ENCODE data around the gene OAS3. TPM values are rescaled to one million over a fixed set of nuclear protein-coding genes. Genes with fewer than 3 reads are reported as not detected.
A peak's percentile ranks its signal among the peaks of the same experiment; 100 is the strongest.
"Not testable (repeated sequence)": the region's sequence is repeated elsewhere in the genome, so short reads cannot be mapped to it uniquely, and the experiment has no call there.

Gene OAS3
- polyA plus RNA-seq, 3 donors = 22.0 to 54.3 (median 41.9) TPM

GRCh38 chr12:112924986-112925385 lies 13.3 kb upstream of the OAS3 start:
- Histone ChIP-seq H3K27me3 (ENCODE audit: control insufficient read depth in 2 of 2, insufficient read depth in 2 of 2, low read length in 2 of 2) (no peaks in the 10 kb centered on the region), H3K4me3 (replicated peaks in 1 of 3; ENCODE audit: low read depth in 2 of 3, low read length in 3 of 3) (no peak overlapping the region), H3K4me1 (ENCODE audit: control insufficient read depth in 1 of 2, insufficient read depth in 2 of 2, low read length in 2 of 2) (peaks cover 0 to 6% of the 10 kb centered on the region in 2 donors), H4K20me1 (ENCODE audit: insufficient read depth, low read length) (peaks cover 59% of the 10 kb centered on the region), H3K9ac (ENCODE audit: insufficient read depth, low read length, poor library complexity, severe bottlenecking) (no peak overlapping the region), H3K9me3 (replicated peaks in 1 of 2; ENCODE audit: control insufficient read depth in 1 of 2, insufficient read depth in 1 of 2, low read length in 2 of 2) (no peaks in the 10 kb centered on the region), H3K36me3 (replicated peaks in 1 of 2; ENCODE audit: control insufficient read depth in 1 of 2, insufficient read depth in 2 of 2, low read length in 2 of 2) (peaks cover 30 to 66% of the 10 kb centered on the region in 2 donors), H3K4me2 (replicated peaks; ENCODE audit: extremely low read depth, low read length, poor library complexity, severe bottlenecking) (no peak overlapping the region), H3K27ac (ENCODE audit: low read depth in 1 of 2, low read length in 2 of 2) (peak overlapping the region in 1 of 2 donors; percentile 34), H3K79me2 (ENCODE audit: insufficient read depth, low read length) (no peaks in the 10 kb centered on the region), H2AFZ (ENCODE audit: insufficient read depth, low read depth, low read length, poor library complexity, severe bottlenecking) (no peak overlapping the region)
- peaks cover 5 to 29% (median 6%) of the 10 kb centered on the region in 7 donors for H3K9me3 Mint-ChIP-seq
- H3K4me1 Mint-ChIP-seq = peaks cover 12% of the 10 kb centered on the region
- DNase-seq = no peak
- no peak for TF ChIP-seq CTCF (IDR thresholded peaks at IDR 0.05)
- peaks cover 70 to 74% of the 10 kb centered on the region in 2 donors for H3K36me3 Mint-ChIP-seq
- H3K27ac Mint-ChIP-seq = peak overlapping the region in 1 of 7 donors; percentile 15
- H3K27me3 Mint-ChIP-seq (ENCODE audit: low read depth in 3 of 3) = peaks cover 0 to 2% (median 2%) of the 10 kb centered on the region in 3 donors
- WGBS (ENCODE audit: insufficient coverage) = 10% methylated on average over 4 of the region's 7 CpGs
- intact Hi-C loops (cut with micrococcal nuclease) = no loop called here
- no peak overlapping the region for H3K4me3 Mint-ChIP-seq

- H4K20me1 ChIP-seq (ENCODE audit: insufficient read depth, low read length) = peaks cover 43% of the 10 kb centered on the region
- H3K36me3 Mint-ChIP-seq = peaks cover 55 to 61% of the 10 kb centered on the region in 2 donors
- H3K4me3 Mint-ChIP-seq; H2AFZ ChIP-seq (ENCODE audit: insufficient read depth, low read depth, low read length, poor library complexity, severe bottlenecking); DNase-seq; H3K79me2 ChIP-seq (ENCODE audit: insufficient read depth, low read length); H3K27me3 Mint-ChIP-seq (ENCODE audit: low read depth in 3 of 3); H3K9me3 ChIP-seq (replicated peaks in 1 of 2; ENCODE audit: control insufficient read depth in 1 of 2, insufficient read depth in 1 of 2, low read length in 2 of 2); H3K27ac ChIP-seq (ENCODE audit: low read depth in 1 of 2, low read length in 2 of 2); H3K27ac Mint-ChIP-seq; H3K4me3 ChIP-seq (replicated peaks in 1 of 3; ENCODE audit: low read depth in 2 of 3, low read length in 3 of 3); H3K4me2 ChIP-seq (replicated peaks; ENCODE audit: extremely low read depth, low read length, poor library complexity, severe bottlenecking); H3K27me3 ChIP-seq (ENCODE audit: control insufficient read depth in 2 of 2, insufficient read depth in 2 of 2, low read length in 2 of 2); H3K9ac ChIP-seq (ENCODE audit: insufficient read depth, low read length, poor library complexity, severe bottlenecking); H3K4me1 ChIP-seq (ENCODE audit: control insufficient read depth in 1 of 2, insufficient read depth in 2 of 2, low read length in 2 of 2); intact Hi-C loops (cut with micrococcal nuclease): not testable (repeated sequence)
- H3K9me3 Mint-ChIP-seq = peaks cover 5 to 31% (median 6%) of the 10 kb centered on the region in 7 donors
- 67% methylated on average over 1 of the region's 7 CpGs for WGBS (ENCODE audit: insufficient coverage)
- H3K36me3 ChIP-seq (replicated peaks in 1 of 2; ENCODE audit: control insufficient read depth in 1 of 2, insufficient read depth in 2 of 2, low read length in 2 of 2) = peaks cover 15 to 50% of the 10 kb centered on the region in 2 donors
- peaks cover 12% of the 10 kb centered on the region for H3K4me1 Mint-ChIP-seq
Measured at GRCh38 chr12:112926416-112927033, 11.7 kb upstream of the OAS3 start.
